Hematopoietic multipotent progenitor cell (in vitro differentiated cells): ENCODE results near the gene DHRS4L2. TPM values are rescaled to one million over a fixed set of nuclear protein-coding genes. Genes with fewer than 3 reads are reported as not detected.

ENCODE experiments used
- DNase-seq, 3 donors: peaks; one replicate each; pipeline ENCODE4 v3.0.0-alpha.2; 2011 to 2015; ENCODE audit warnings: low read depth in 2 of 3, low spot score in 2 of 3
- total RNA-seq: library from RNA; depleted of rRNA; stranded (reverse); fragments of >200 nt; gene quantifications from one replicate; pipeline ENCODE4 v1.2.3, GENCODE V29; 2012

Gene DHRS4L2
- total RNA-seq, 1 donor, result 26.9 TPM

DNA sequence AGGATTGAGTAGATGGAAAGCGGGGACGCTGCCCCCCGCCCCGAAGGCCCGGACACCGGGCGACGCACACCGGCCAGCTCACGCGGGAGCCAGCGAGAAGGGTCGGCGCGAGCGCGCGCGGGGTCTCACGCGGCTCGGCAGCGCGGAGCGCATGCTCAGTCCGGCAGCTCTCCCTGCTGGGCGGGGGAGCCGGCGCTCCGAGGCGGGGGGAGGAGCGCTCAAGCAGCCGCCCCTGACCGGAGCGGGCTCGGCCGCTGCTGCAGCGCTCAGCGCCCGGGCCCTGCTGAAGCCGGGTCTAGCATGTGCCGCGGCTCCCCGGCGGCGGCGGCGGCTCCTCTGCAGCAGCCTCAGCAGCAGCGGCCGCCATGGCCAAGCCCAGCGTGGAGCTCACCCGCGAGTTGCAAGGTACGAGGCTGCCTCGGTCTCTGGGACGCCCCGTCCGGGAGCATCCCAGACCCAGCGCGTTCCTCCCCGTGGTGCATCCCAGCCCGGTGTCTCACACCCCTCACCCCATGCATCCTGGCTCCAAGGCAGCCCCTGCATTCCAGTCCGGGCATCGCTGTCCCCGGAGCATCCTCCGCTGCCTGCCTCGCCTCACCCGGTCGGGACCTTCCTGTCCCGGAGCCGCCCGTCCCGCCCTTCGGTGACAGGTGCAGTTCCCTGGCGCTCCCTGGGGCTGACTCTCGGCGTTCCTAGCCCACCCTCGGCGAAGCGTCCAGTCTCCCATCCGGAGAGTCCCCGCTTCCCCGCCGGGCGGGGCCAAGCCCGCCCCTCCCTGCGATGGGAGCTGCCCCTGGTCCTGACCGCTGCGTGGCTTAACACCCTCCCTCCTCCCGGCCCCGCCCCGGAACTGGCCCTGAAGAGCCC, 63.3 kb downstream of the DHRS4L2 start, which contains the start of gene CARMIL3:
Gene CARMIL3, plus strand, starts transcription at position 221 of the 867 bp plus-strand sequence. Its CDS starts 145 bp downstream, at position 366.
- peak in 2 of 3 donors; percentile 57 to 61 for DNase-seq

DNA sequence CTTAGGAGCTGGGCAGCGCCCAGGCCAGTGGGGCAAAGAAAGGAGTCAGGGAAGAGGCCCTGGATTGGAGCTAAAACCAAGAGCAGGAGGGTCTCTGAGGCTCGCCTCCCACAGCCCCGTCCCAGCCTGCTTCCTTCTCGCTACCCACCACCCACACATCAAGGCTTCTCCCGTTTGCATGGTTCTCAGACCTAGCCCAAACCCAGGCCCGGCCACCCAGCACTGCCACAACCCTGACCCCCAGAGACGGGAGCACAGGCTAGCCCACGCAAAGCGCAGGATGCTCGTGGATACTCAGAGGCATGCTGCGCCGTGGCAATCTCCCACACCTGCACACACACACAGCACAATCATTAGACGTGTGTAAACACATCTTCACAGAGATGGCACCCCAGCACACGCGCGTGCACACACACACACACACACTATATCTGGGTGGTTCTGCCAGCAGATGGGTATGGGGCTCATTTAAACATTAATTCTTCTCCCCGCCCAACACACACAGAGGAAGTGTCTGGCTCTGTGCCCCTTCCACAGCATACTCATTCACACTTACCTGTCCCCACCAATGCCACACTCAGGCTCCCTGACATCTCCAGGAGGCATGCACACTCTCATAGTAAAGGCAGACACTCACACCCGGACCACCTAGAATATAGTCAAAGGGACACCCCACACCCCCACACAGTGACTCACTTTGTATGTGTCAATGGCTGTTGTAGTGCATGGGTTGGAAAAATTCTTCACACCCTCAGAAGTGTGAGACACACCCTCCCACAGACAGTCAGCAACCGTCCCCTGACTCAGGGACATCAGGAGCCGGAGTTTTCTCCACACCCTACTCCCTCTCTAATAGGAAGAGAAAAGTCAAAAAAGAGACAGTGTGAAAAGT, 64.2 kb downstream of the DHRS4L2 start:
- DNase-seq, result no peak

DNA sequence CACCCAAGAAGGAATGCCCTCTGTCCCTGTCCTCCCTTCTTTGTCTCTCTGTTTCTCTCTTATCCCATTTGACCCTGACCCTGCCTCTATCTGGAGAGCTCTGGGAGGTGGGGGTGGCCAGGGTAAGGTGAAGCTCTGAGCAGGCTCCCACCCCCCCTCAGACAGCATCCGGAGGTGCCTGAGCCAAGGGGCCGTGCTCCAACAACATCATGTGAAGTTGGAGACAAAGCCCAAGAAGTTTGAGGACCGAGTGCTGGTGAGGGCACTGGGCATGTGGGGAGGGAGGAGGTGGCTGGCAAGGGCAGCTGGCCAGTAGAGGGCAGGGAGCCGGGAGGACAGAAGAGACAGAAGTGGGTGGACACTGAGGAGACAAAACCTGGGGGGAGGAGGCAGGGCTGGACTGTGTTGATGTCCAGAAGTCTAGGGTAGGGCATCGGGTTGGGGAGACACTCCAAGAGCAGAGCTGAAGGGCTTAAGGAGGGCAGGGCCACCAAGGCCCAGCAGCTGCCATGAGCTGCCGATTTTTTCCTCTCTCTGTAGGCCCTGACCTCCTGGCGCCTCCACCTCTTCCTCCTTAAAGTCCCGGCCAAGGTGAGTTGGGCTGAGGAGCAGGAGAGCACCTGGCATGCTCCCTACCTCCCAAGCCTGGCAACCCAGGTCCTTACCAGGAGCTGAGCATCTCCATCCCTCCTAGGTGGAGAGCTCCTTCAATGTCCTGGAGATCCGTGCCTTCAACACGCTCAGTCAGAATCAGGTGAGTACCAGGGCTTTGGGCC, 65.0 kb downstream of the DHRS4L2 start:
- DNase-seq, result no peak

DNA sequence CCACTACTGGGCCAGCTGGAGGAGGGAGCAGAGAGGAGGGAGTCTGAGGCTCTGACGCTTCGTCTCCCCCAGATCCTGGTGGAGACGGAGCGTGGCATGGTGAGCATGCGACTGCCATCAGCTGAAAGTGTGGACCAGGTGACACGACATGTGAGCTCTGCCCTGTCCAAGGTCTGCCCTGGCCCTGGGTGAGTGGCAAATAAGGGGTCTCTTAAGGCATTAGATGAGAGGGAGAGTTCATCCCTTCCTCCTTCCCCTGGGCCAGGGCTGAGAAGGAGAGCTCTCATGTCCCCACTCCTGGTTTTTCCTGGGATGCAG, 65.6 kb downstream of the DHRS4L2 start:
- DNase-seq, result no peak

DNA sequence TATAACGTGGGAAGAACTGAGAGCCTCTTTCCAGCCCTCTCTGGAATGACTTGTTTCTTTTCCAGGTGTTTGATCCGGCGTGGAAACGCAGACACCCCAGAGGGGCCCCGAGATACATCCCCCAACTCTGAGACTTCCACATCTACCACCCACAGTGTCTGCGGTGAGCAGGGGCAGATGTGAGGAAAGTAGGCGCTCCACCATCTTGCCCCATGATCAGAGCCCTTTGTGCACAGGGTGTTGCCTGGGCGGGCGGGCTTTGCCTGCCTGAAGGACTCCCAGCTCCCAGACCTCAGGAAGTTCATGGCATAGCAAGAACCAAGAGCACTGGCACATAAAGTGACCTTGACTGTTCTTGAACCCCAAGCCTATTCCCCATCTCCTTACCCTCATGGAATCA, 65.9 kb downstream of the DHRS4L2 start:
- DNase-seq, result no peak

Other genes with a start within 250 kb of the DHRS4L2 start
- gene DHRS4, start 35.2 kb upstream of the DHRS4L2 start, total RNA-seq, result 44.4 TPM
- 1.3 TPM for gene CARMIL3, start 63.1 kb downstream of the DHRS4L2 start, total RNA-seq
- gene CPNE6, start 82.6 kb downstream of the DHRS4L2 start, total RNA-seq, result not detected
- gene PCK2, start 105.4 kb downstream of the DHRS4L2 start, total RNA-seq, result 24.8 TPM
- gene DCAF11, start 125.8 kb downstream of the DHRS4L2 start, total RNA-seq, result 138 TPM
- gene NRL, start 126.0 kb downstream of the DHRS4L2 start, total RNA-seq, result 5.7 TPM
- gene FITM1, start 141.7 kb downstream of the DHRS4L2 start, total RNA-seq, result 2.7 TPM
- gene PSME1, start 147.3 kb downstream of the DHRS4L2 start, total RNA-seq, result 153 TPM
- gene EMC9, start 152.7 kb downstream of the DHRS4L2 start, total RNA-seq, result 14.3 TPM
- gene PSME2, start 157.7 kb downstream of the DHRS4L2 start, total RNA-seq, result 38.0 TPM
- 103 TPM for gene RNF31, start 158.6 kb downstream of the DHRS4L2 start, total RNA-seq
- 112 TPM for gene IRF9, start 172.3 kb downstream of the DHRS4L2 start, total RNA-seq
- gene REC8, start 183.2 kb downstream of the DHRS4L2 start, total RNA-seq, result 47.1 TPM
- 59.8 TPM for gene IPO4, start 199.9 kb downstream of the DHRS4L2 start, total RNA-seq
- gene TM9SF1, start 206.5 kb downstream of the DHRS4L2 start, total RNA-seq, result 64.9 TPM
- gene TSSK4, start 216.8 kb downstream of the DHRS4L2 start, total RNA-seq, result under 0.01 TPM
- 13.7 TPM for gene CHMP4A, start 224.6 kb downstream of the DHRS4L2 start, total RNA-seq
- gene MDP1, start 227.1 kb downstream of the DHRS4L2 start, total RNA-seq, result 21.5 TPM
- 55.2 TPM for gene NEDD8, start 243.4 kb downstream of the DHRS4L2 start, total RNA-seq
- 78.9 TPM for gene GMPR2, start 244.0 kb downstream of the DHRS4L2 start, total RNA-seq